Karpas-422 (cell line): ENCODE measurements around the gene PCNX3. TPM values are rescaled to one million over a fixed set of nuclear protein-coding genes. Genes with fewer than 3 reads are reported as not detected.

Experiments used
- DNase-seq: peaks from one replicate; pipeline ENCODE4 v3.0.0-alpha.2; 2015
- H2AFZ ChIP-seq: fragments of 200-600 bp; sonication (generic); 2 replicates; pipeline ENCODE4 v1.6.1; 2014; ENCODE audit warnings: antibody characterized with exemption, low read length, mixed read lengths
- H3K27ac ChIP-seq: fragments of 200-600 bp; sonication (generic); 2 replicates; pipeline ENCODE4 v1.5.1; 2014; ENCODE audit warnings: mild to moderate bottlenecking, low read length, moderate library complexity
- H3K27me3 ChIP-seq: fragments of 200-600 bp; sonication (generic); 2 replicates; pipeline ENCODE4 v1.6.1; 2014; ENCODE audit warnings: low read length, mixed read lengths
- H3K36me3 ChIP-seq: fragments of 200-600 bp; sonication (generic); 2 replicates; pipeline ENCODE4 v1.6.1; 2014; ENCODE audit warnings: low read length, mixed read lengths; ENCODE audit not compliant: insufficient read depth
- H3K4me1 ChIP-seq: fragments of 200-600 bp; sonication (generic); 2 replicates; pipeline ENCODE4 v1.6.1; 2014; ENCODE audit warnings: mild to moderate bottlenecking, low read length, mixed read lengths
- H3K4me2 ChIP-seq: fragments of 200-600 bp; sonication (generic); 2 replicates; pipeline ENCODE4 v1.6.1; 2014; ENCODE audit warnings: low read length, low read depth, mild to moderate bottlenecking; ENCODE audit not compliant: poor library complexity, severe bottlenecking
- H3K4me3 ChIP-seq: fragments of 200-600 bp; sonication (generic); 2 replicates; pipeline ENCODE4 v1.5.1; 2014; ENCODE audit warnings: mild to moderate bottlenecking, antibody characterized with exemption, low read length, mixed read lengths
- H3K79me2 ChIP-seq: fragments of 200-600 bp; sonication (generic); 2 replicates; pipeline ENCODE4 v1.6.1; 2014; ENCODE audit warnings: mild to moderate bottlenecking, low read length, mixed read lengths
- H3K9ac ChIP-seq: fragments of 200-600 bp; sonication (generic); 2 replicates; pipeline ENCODE4 v1.6.0; 2014; ENCODE audit warnings: low read length
- H3K9me2 ChIP-seq: fragments of 200-600 bp; sonication (generic), shearing (Covaris generic); replicated peaks from 2 replicates; pipeline ENCODE4 v1.6.0; 2014; ENCODE audit warnings: mild to moderate bottlenecking, low read length, moderate library complexity; ENCODE audit not compliant: insufficient read depth
- H3K9me3 ChIP-seq: fragments of 300-700, 200-600 bp; sonication (generic); 2 replicates; pipeline ENCODE4 v1.6.1; 2014; ENCODE audit warnings: low read length, mixed read lengths
- H4K20me1 ChIP-seq: fragments of 200-600 bp; sonication (generic); 2 replicates; pipeline ENCODE4 v1.6.1; 2014; ENCODE audit warnings: mild to moderate bottlenecking, antibody characterized with exemption, low read length, low read depth; ENCODE audit not compliant: insufficient read depth
- total RNA-seq: library from RNA; depleted of rRNA; stranded (reverse); fragments of >200 nt; shearing (Covaris generic); gene quantifications from 2 replicates; pipeline ENCODE4 v1.2.3, GENCODE V29; 2014; ENCODE audit warnings: low replicate concordance

PCNX3 gene
- total RNA-seq, 1 experiment from 2014 or later = 20.4 TPM

DNA sequence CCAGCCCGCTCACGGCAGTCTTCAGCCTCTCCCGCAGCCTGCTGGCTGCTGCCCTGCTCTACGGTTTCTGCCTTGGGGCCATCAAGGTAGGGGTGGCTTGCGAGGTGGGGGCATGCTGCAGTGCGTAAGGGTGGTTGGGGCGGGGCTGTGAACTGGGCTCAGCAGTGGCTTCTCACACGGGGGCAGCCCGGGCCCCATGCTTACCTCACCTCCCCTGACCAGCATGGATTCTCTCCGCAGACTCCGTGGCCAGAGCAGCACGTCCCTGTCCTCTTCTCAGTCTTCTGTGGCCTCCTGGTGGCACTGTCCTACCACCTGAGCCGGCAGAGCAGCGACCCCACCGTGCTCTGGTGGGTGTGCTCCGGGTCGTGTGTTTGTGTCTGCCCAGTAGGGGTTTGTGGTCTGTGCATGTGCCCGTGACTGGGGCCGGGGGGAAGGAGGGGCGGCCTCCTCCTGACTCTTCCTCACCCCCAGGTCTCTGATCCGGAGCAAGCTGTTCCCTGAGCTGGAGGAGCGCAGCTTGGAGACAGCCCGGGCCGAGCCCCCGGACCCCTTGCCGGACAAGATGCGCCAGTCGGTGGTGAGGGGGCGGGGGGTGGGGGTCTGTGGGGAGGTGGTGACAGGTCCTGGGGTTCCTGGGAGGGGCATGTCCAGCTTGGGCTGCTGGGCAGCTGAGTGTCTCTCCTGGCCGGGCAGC lies 9.5 kb downstream of the PCNX3 start:
- H3K27me3 ChIP-seq = no peaks in the 10 kb centered on the region
- H4K20me1 ChIP-seq = 0 out of 2 replicates have a peak, but pooled peaks cover 9% of the 10 kb centered on the region
- no peak overlapping the region for H2AFZ ChIP-seq
- no peaks in the 10 kb centered on the region for H3K79me2 ChIP-seq
- DNase-seq = no peak
- no peaks in the 10 kb centered on the region for H3K9me2 ChIP-seq
- no peak overlapping the region for H3K9ac ChIP-seq
- no peak overlapping the region for H3K27ac ChIP-seq
- H3K9me3 ChIP-seq = no peaks in the 10 kb centered on the region
- no peak overlapping the region for H3K4me3 ChIP-seq
- no peak overlapping the region for H3K4me2 ChIP-seq
- peaks cover 20% of the 10 kb centered on the region; the same call in 1 of the 2 replicates for H3K36me3 ChIP-seq
- H3K4me1 ChIP-seq = no peaks in the 10 kb centered on the region

DNA sequence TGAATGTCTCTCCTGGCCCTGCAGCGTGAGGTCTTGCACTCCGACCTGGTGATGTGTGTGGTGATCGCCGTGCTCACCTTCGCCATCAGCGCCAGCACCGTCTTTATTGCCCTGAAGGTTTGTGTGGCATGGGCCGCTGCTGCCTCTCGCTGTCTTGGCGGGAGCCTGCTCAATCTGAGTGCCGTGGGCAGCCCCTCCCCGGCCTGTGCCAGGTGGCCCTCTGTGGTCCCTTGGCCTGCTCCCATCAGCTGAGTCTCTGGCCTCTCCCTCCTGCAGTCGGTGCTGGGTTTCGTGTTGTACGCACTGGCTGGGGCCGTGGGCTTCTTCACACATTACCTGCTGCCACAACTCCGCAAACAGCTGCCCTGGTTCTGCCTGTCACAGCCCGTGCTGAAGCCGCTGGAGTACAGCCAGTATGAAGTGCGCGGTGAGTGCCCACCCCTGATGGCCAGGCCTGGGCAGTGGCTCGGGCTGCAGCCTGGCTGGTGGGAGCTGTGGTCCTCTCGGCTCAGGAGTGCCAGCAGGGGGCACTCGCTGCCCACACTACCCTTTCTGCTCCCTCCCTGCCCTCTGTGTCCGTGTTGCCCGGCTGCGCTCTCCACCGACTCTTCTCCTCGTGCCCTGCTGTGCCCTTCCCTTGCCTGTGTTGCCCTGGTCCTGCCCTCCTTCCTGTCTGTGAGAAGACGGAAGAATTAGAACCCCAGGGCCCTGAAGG lies 10.2 kb downstream of the PCNX3 start:
- H4K20me1 ChIP-seq = 0 out of 2 replicates have a peak, but pooled peaks cover 9% of the 10 kb centered on the region
- H3K4me2 ChIP-seq = no peak overlapping the region
- no peak overlapping the region for H3K9ac ChIP-seq
- no peak overlapping the region for H2AFZ ChIP-seq
- H3K4me3 ChIP-seq = no peak overlapping the region
- no peaks in the 10 kb centered on the region for H3K79me2 ChIP-seq
- DNase-seq = peak; percentile 76
- no peak overlapping the region for H3K27ac ChIP-seq
- peaks cover 20% of the 10 kb centered on the region; the same call in 1 of the 2 replicates for H3K36me3 ChIP-seq
- no peaks in the 10 kb centered on the region for H3K4me1 ChIP-seq
- H3K9me3 ChIP-seq = no peaks in the 10 kb centered on the region
- H3K27me3 ChIP-seq = no peaks in the 10 kb centered on the region
- H3K9me2 ChIP-seq = no peaks in the 10 kb centered on the region

- no peak overlapping the region for H3K9ac ChIP-seq
- H3K4me1 ChIP-seq = no peaks in the 10 kb centered on the region
- no peaks in the 10 kb centered on the region for H3K79me2 ChIP-seq
- H4K20me1 ChIP-seq = 0 out of 2 replicates have a peak, but pooled peaks cover 9% of the 10 kb centered on the region
- no peak overlapping the region for H3K27ac ChIP-seq
- no peaks in the 10 kb centered on the region for H3K9me2 ChIP-seq
- H3K9me3 ChIP-seq = no peaks in the 10 kb centered on the region
- H2AFZ ChIP-seq = no peak overlapping the region
- no peak overlapping the region for H3K4me2 ChIP-seq
- no peaks in the 10 kb centered on the region for H3K27me3 ChIP-seq
- no peak for DNase-seq
- peaks cover 20% of the 10 kb centered on the region; the same call in 1 of the 2 replicates for H3K36me3 ChIP-seq
- no peak overlapping the region for H3K4me3 ChIP-seq
These were observed 11.6 kb downstream of the PCNX3 start for GRCh38 chr11:65627202-65627601.

DNA sequence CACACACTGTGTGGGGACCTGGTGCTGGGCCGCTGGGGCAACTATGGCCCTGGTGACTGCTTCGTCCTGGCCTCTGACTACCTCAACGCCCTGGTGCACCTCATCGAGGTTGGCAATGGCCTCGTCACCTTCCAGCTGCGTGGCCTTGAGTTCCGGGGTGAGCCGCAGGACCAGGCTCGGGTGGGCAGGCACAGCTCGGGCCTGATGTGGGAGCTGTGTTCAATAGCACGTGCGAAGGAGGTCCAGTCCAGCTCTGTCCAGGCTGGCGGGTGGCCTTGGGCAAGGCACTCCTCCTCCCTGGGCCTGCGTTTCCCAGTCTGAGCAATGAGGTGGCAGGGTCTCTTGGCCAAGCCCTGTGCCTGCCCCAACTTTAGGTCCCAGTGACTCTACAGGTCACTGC lies 14.0 kb downstream of the PCNX3 start:
- Histone ChIP-seq H3K4me2 (no peak overlapping the region), H3K79me2 (no peaks in the 10 kb centered on the region), H4K20me1 (0 out of 2 replicates have a peak, but pooled peaks cover 9% of the 10 kb centered on the region), H3K27ac (no peak overlapping the region), H3K9me2 (no peaks in the 10 kb centered on the region), H3K4me3 (no peak overlapping the region), H3K36me3 (peaks cover 20% of the 10 kb centered on the region; the same call in 1 of the 2 replicates), H3K27me3 (no peaks in the 10 kb centered on the region), H3K4me1 (no peaks in the 10 kb centered on the region), H3K9ac (no peak overlapping the region), H3K9me3 (no peaks in the 10 kb centered on the region), H2AFZ (no peak overlapping the region)
- DNase-seq = no peak

DNA sequence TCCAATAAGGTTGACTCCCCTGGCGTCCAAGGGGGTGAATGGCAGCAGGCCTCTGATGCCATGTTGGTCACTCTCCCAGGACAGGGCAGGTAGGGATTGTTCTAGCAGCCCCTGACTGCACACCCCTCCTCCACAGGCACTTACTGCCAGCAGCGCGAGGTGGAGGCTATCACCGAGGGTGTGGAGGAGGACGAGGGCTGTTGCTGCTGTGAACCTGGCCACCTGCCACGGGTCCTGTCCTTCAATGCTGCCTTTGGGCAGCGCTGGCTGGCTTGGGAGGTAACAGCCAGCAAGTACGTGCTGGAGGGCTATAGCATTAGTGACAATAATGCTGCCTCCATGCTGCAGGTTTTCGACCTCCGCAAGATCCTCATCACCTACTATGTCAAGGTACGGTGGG lies 14.6 kb downstream of the PCNX3 start:
- Histone ChIP-seq H3K27me3 (no peaks in the 10 kb centered on the region), H3K79me2 (no peaks in the 10 kb centered on the region), H3K36me3 (peaks cover 25% of the 10 kb centered on the region; the same call in 1 of the 2 replicates), H3K4me1 (no peaks in the 10 kb centered on the region), H3K9me3 (no peaks in the 10 kb centered on the region), H3K4me2 (no peak overlapping the region), H3K9ac (no peak overlapping the region), H3K9me2 (no peaks in the 10 kb centered on the region), H3K4me3 (no peak overlapping the region), H4K20me1 (0 out of 2 replicates have a peak, but pooled peaks cover 9% of the 10 kb centered on the region), H2AFZ (no peak overlapping the region), H3K27ac (no peak overlapping the region)
- DNase-seq = no peak

DNA sequence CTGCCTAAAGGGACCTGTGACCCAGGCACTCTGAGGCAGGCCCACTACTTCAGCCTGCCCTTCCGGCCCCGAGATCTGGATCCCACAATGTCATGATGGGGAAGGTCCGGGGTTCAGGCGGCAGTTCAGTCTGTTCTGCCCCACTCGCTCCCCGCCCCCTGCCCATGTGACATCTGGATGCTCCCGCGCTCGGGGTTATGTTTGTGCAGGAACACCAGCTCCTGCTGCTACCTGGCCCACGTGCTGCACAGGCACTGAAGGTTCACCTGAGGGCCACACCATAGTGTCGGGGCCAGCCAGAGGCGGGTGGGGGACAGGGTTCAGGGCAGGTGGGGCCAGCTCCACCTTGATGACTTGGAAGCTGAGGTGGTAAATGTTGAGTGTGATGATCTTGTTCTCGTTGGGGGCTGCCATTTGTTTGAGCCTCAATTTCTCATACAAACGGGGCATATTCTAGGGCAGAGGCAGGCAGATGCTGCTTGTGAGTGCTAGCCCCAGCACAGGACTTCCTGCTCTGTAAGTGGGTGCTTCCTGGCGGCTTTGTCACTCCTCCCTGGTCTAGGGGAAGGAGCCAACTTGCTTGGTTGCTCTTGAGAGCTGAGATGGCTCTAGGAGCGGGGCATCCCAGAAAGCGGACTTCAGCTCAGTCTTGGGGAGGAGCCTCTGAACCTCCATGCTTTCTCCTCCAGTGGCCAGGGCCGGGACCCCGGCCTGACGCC lies 18.0 kb downstream of the PCNX3 start:
- peaks cover 8% of the 10 kb centered on the region; the same call in 1 of the 2 replicates for H3K36me3 ChIP-seq
- H3K4me2 ChIP-seq = no peak overlapping the region
- peaks cover 10% of the 10 kb centered on the region for H3K4me1 ChIP-seq
- H3K9ac ChIP-seq = no peak overlapping the region
- no peaks in the 10 kb centered on the region for H3K9me2 ChIP-seq
- H2AFZ ChIP-seq = no peak overlapping the region
- no peaks in the 10 kb centered on the region for H4K20me1 ChIP-seq
- no peak overlapping the region for H3K27ac ChIP-seq
- H3K9me3 ChIP-seq = no peaks in the 10 kb centered on the region
- H3K27me3 ChIP-seq = no peaks in the 10 kb centered on the region
- H3K4me3 ChIP-seq = no peak overlapping the region
- H3K79me2 ChIP-seq = no peaks in the 10 kb centered on the region
- no peak for DNase-seq

DNA sequence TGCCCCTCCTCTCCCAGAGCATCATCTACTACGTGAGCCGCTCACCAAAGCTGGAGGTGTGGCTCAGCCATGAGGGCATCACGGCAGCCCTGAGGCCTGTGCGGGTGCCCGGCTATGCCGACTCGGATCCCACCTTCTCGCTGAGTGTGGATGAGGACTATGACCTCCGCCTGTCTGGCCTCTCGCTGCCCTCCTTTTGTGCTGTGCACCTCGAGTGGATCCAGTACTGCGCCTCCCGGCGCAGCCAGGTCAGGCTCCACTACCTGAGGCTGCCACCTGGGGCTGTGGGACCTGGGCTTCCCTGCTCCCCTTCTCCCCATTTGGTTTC lies 18.5 kb downstream of the PCNX3 start:
- Histone ChIP-seq H3K4me3 (no peak overlapping the region), H3K4me2 (no peak overlapping the region), H3K27me3 (no peaks in the 10 kb centered on the region), H3K79me2 (no peaks in the 10 kb centered on the region), H3K27ac (no peak overlapping the region), H4K20me1 (no peaks in the 10 kb centered on the region), H3K9ac (no peak overlapping the region), H2AFZ (no peak overlapping the region), H3K36me3 (peaks cover 8% of the 10 kb centered on the region; the same call in 1 of the 2 replicates), H3K9me3 (no peaks in the 10 kb centered on the region), H3K9me2 (no peaks in the 10 kb centered on the region), H3K4me1 (peaks cover 15% of the 10 kb centered on the region)
- no peak for DNase-seq

DNA sequence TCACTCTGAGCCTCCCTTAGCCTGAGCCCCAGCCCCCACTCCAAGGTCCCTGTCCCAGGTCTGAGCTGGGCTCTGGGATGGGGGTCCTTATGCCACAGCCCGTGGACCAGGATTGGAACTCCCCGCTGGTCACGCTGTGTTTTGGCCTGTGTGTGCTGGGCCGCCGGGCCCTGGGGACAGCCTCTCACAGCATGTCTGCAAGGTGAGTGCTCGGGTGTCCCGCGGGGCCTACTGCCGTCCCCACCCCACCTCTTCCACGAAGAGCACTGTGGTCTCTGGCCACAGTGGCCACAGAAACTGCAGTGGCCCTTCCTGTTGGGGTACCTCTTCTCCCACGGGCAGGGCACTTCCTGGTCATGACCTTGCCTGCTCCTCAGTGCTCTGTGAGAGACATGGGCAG lies 18.9 kb downstream of the PCNX3 start:
- H3K36me3 ChIP-seq = 0 out of 2 replicates have a peak, but pooled peaks cover 7% of the 10 kb centered on the region
- no peak overlapping the region for H2AFZ ChIP-seq
- H4K20me1 ChIP-seq = no peaks in the 10 kb centered on the region
- no peaks in the 10 kb centered on the region for H3K79me2 ChIP-seq
- no peak overlapping the region for H3K4me3 ChIP-seq
- peaks cover 19% of the 10 kb centered on the region for H3K4me1 ChIP-seq
- H3K9me2 ChIP-seq = no peaks in the 10 kb centered on the region
- H3K9ac ChIP-seq = no peak overlapping the region
- no peak overlapping the region for H3K27ac ChIP-seq
- no peak for DNase-seq
- no peaks in the 10 kb centered on the region for H3K27me3 ChIP-seq
- H3K4me2 ChIP-seq = no peak overlapping the region
- H3K9me3 ChIP-seq = no peaks in the 10 kb centered on the region
